Spleen (tissue), 7 donors: Measurements from ENCODE around the gene DAB2IP.

Source experiments
- POLR2A ChIP-seq, 3 donors: fragments of 450-650 bp; IDR thresholded peaks; one replicate each; pipeline ENCODE4 v1.5.1; 2017; ENCODE audit warnings: antibody characterized with exemption in 3 of 3, mild to moderate bottlenecking in 1 of 3
- POLR2AphosphoS5 ChIP-seq, 3 donors: sonication (generic); formaldehyde crosslinking; IDR thresholded peaks; one replicate each; pipeline ENCODE4 v1.5.1; 2017; ENCODE audit warnings: antibody characterized with exemption in 3 of 3
- TF ChIP-seq, protein P1 (sequence below), 11 experiments: fragments of 200-600 bp in 7 of 11; fragments of 450-650 bp in 4 of 11; sonication (generic) in 4 of 11; IDR thresholded peaks in 8 of 11; conservative IDR thresholded peaks in 3 of 11; 1 replicate in 7 of 11; 2 replicates in 4 of 11; pipeline versions ENCODE4 v1.4.0 to v1.8.0; 2016 to 2021; ENCODE audit warnings: antibody characterized with exemption in 11 of 11, inconsistent platforms in 4 of 11, mild to moderate bottlenecking in 1 of 11
- donor health status: DM: no; HTN: no; CAD: no; lungs with moderate emphysema.
- donor health status: DM: no; HTN: no; CAD: no.
- donor health status: DM: no; HTN: no; CAD: no.

DNA sequence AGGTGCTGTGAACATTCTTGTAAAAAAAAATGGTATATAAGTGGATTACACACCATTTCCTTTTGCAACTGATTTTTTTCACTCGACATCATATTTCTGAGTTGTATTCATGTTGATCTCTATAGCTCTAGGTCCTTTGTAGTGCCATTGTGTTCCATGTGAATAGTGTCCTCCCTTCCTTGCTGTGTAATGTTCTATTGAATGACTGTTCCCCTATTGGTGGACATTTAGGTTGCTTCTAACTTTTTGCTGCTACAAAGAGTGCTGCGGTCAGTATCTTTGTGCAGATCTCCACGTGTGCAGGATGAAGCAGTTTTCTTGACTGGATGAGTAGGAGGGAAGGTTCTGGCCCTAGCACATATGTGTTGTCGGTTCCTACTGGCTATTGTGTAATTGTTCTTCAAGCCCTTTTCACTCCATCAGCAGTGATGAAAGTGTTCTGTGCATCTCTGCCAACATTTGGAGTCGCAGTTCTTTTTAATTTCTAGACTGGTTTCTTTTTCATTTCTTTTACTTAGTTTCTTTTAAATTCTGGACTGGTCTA, 20.2 kb downstream of the DAB2IP start:
- TF ChIP-seq, protein P1, sequence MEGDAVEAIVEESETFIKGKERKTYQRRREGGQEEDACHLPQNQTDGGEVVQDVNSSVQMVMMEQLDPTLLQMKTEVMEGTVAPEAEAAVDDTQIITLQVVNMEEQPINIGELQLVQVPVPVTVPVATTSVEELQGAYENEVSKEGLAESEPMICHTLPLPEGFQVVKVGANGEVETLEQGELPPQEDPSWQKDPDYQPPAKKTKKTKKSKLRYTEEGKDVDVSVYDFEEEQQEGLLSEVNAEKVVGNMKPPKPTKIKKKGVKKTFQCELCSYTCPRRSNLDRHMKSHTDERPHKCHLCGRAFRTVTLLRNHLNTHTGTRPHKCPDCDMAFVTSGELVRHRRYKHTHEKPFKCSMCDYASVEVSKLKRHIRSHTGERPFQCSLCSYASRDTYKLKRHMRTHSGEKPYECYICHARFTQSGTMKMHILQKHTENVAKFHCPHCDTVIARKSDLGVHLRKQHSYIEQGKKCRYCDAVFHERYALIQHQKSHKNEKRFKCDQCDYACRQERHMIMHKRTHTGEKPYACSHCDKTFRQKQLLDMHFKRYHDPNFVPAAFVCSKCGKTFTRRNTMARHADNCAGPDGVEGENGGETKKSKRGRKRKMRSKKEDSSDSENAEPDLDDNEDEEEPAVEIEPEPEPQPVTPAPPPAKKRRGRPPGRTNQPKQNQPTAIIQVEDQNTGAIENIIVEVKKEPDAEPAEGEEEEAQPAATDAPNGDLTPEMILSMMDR (IDR thresholded peaks at IDR 0.05 in 8 of 11, conservative IDR thresholded peaks at IDR 0.05 in 3 of 11) = no peak
- TF ChIP-seq POLR2A (IDR thresholded peaks at IDR 0.05) = no peak
- no peak for TF ChIP-seq POLR2AphosphoS5 (IDR thresholded peaks at IDR 0.05)
